Endodermal cell (in vitro differentiated cells): ENCODE measurements around the gene SPOPL. TPM values are rescaled to one million over a fixed set of nuclear protein-coding genes. Genes with fewer than 3 reads are reported as not detected.

Source experiments
- DNase-seq: peaks from one replicate; pipeline ENCODE4 v3.0.0-alpha.2; 2017
- H3K27ac ChIP-seq: 2 replicates; pipeline ENCODE4 v1.5.1; 2013; ENCODE audit warnings: mild to moderate bottlenecking, low read depth, low read length, moderate library complexity
- H3K27me3 ChIP-seq: 2 replicates; pipeline ENCODE4 v1.6.1; 2013; ENCODE audit warnings: mild to moderate bottlenecking, low read length, moderate library complexity; ENCODE audit not compliant: insufficient read depth, control insufficient read depth, poor library complexity, severe bottlenecking
- H3K36me3 ChIP-seq: 2 replicates; pipeline ENCODE4 v1.7.0; 2013; ENCODE audit warnings: mild to moderate bottlenecking, low read length, moderate library complexity; ENCODE audit not compliant: control insufficient read depth, insufficient read depth
- H3K4me1 ChIP-seq: one replicate; pipeline ENCODE4 v1.7.0; 2013; ENCODE audit warnings: low read length; ENCODE audit not compliant: control insufficient read depth, insufficient read depth
- H3K4me3 ChIP-seq: 2 replicates; pipeline ENCODE4 v1.5.1; 2013; ENCODE audit warnings: mild to moderate bottlenecking, low read length, moderate library complexity
- H3K9ac ChIP-seq: 2 replicates; pipeline ENCODE4 v1.6.1; 2013; ENCODE audit warnings: mild to moderate bottlenecking, low read length, moderate library complexity; ENCODE audit not compliant: poor library complexity, severe bottlenecking; ENCODE audit errors: extremely low read depth
- H3K9me3 ChIP-seq: 2 replicates; pipeline ENCODE4 v1.6.1; 2013; ENCODE audit warnings: mild to moderate bottlenecking, low read length, moderate library complexity; ENCODE audit not compliant: control insufficient read depth
- H3K27ac Mint-ChIP-seq: 2 replicates; pipeline ENCODE4 v1.8.0; 2020; ENCODE audit warnings: mixed read lengths
- H3K27me3 Mint-ChIP-seq: 2 replicates; pipeline ENCODE4 v1.8.0; 2021; ENCODE audit warnings: mild to moderate bottlenecking, mixed read lengths; ENCODE audit not compliant: insufficient read depth
- H3K36me3 Mint-ChIP-seq: 2 replicates; pipeline ENCODE4 v1.8.0; 2020; ENCODE audit warnings: low read depth, mixed read lengths
- H3K4me1 Mint-ChIP-seq: 2 replicates; pipeline ENCODE4 v1.8.0; 2020; ENCODE audit warnings: mixed read lengths
- H3K4me3 Mint-ChIP-seq: 2 replicates; pipeline ENCODE4 v1.8.0; 2020; ENCODE audit warnings: mild to moderate bottlenecking, moderate library complexity, mixed read lengths
- H3K9me3 Mint-ChIP-seq: 2 replicates; pipeline ENCODE4 v1.8.0; 2020; ENCODE audit warnings: mild to moderate bottlenecking, mixed read lengths
- WGBS, 2 experiments: methylation state at CpG; one replicate each; pipeline versions ENCODE4 v1.1.5 to v1.1.7; 2013; ENCODE audit warnings: missing lambda C conversion rate in 2 of 2, mixed read lengths in 1 of 2; ENCODE audit not compliant: insufficient coverage in 1 of 2, insufficient read length in 1 of 2; 5-methylcytosine and 5-hydroxymethylcytosine counted together
- total RNA-seq, 2 donors: library from RNA; stranded (reverse); fragmentation: NEBNext Ultra II Directional in 1 of 2; extraction: Animal tissue kit (Norgen Biotek cat#: 25700) in 1 of 2; gene quantifications; 2 replicates in 1 of 2; 3 replicates in 1 of 2; pipeline ENCODE4 v1.2.1, GENCODE V29; 2021
- TF ChIP-seq, protein P1 (sequence below): fragments of 200-600 bp; sonication (generic); conservative IDR thresholded peaks from 2 replicates; pipeline ENCODE4 v1.5.0; 2021; ENCODE audit warnings: antibody characterized with exemption, mild to moderate bottlenecking

SPOPL gene
- total RNA-seq, 2 donors from 2014 or later, result 17.4 to 26.9 TPM

DNA sequence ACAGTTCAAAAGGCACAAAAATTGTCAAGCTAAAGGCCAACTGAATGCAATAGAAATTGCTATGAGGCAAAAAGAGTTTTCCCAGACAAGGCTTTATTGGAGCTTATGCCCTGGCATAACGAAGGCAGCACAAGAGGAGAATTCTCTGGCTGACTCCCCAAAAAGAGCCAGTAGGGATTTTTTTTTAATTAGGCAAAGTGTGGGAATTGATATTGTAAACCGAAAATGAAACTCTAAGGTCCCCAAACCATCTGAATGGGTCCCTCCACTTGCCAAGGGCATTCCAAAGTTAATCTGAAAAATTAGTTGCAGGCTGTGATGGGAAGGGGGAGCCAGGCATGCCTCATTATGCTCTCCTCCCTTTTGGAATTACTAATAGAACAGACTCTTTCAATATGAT is 118.9 kb downstream of the SPOPL start:
- no peaks in the 10 kb centered on the region for H3K4me1 Mint-ChIP-seq

DNA sequence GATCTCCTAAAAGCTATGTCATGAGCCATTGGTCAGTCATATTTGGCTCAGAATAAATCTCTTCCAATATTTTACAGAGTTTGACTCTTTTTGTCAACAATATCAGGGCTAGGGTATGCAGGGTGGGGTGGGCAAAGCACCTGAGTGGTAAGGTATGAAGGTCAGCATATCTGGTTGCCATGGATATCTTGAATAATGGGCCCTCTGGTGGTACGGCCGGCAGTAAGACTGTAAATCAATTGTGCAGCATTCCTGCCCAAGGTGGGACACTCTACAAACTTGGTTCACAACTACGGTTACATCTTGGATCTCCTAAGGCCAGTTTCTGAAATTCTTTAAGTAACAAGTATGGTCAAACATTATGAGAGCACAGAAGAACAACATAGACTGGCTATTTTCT is 119.6 kb downstream of the SPOPL start:
- Mint-ChIP-seq H3K4me3 (no peak overlapping the region), H3K27me3 (no peaks in the 10 kb centered on the region), H3K9me3 (no peaks in the 10 kb centered on the region), H3K36me3 (no peaks in the 10 kb centered on the region), H3K27ac (no peak overlapping the region), H3K4me1 (no peaks in the 10 kb centered on the region)
- Histone ChIP-seq H3K36me3 (no peaks in the 10 kb centered on the region), H3K27me3 (no peaks in the 10 kb centered on the region), H3K27ac (no peak overlapping the region), H3K4me3 (no peak overlapping the region), H3K9me3 (no peaks in the 10 kb centered on the region), H3K4me1 (no peaks in the 10 kb centered on the region), H3K9ac (no peak overlapping the region)
- TF ChIP-seq, protein P1, sequence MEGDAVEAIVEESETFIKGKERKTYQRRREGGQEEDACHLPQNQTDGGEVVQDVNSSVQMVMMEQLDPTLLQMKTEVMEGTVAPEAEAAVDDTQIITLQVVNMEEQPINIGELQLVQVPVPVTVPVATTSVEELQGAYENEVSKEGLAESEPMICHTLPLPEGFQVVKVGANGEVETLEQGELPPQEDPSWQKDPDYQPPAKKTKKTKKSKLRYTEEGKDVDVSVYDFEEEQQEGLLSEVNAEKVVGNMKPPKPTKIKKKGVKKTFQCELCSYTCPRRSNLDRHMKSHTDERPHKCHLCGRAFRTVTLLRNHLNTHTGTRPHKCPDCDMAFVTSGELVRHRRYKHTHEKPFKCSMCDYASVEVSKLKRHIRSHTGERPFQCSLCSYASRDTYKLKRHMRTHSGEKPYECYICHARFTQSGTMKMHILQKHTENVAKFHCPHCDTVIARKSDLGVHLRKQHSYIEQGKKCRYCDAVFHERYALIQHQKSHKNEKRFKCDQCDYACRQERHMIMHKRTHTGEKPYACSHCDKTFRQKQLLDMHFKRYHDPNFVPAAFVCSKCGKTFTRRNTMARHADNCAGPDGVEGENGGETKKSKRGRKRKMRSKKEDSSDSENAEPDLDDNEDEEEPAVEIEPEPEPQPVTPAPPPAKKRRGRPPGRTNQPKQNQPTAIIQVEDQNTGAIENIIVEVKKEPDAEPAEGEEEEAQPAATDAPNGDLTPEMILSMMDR, result peak; percentile 36
- 87 to 90% methylated on average over 1 to 3 of the region's 3 CpGs for WGBS, 2 experiments
- DNase-seq, result no peak

More for the DNA sequence above, 118.9 kb downstream of the SPOPL start:
- H3K4me3 ChIP-seq, result no peak overlapping the region
- H3K36me3 ChIP-seq, result no peaks in the 10 kb centered on the region
- Mint-ChIP-seq H3K9me3 (no peaks in the 10 kb centered on the region), H3K27me3 (no peaks in the 10 kb centered on the region), H3K36me3 (no peaks in the 10 kb centered on the region), H3K4me3 (no peak overlapping the region), H3K27ac (no peak overlapping the region)
- no peak for DNase-seq
- no peak overlapping the region for H3K27ac ChIP-seq
- no peaks in the 10 kb centered on the region for H3K9me3 ChIP-seq
- no peak overlapping the region for H3K9ac ChIP-seq
- TF ChIP-seq, protein P1, result no peak
- whole genome bisulfite sequencing, 2 experiments, result 93 to 100% methylated on average over 2 of the region's 2 CpGs
- no peaks in the 10 kb centered on the region for H3K4me1 ChIP-seq
- no peaks in the 10 kb centered on the region for H3K27me3 ChIP-seq

DNA sequence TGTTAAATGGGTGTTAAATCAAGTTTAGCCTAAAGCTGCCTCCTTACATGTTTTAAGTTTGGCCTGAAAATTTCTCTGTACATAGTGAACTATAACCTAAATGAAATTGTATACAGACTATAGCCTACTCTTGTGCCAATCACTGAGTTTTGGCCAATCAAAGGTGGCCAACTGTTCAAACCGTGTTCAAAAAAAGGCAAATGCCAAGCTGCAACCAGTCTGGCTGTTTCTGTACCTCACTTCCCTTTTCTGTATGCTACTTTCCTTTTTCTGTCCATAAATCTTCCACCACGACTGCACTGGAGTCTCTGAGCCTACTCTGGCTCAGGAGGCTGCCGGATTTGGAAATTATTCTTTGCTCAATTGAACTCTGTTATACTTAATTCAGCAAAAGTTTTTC is 121.0 kb downstream of the SPOPL start:
- H3K4me3 Mint-ChIP-seq, result no peak overlapping the region
- Histone ChIP-seq H3K36me3 (no peaks in the 10 kb centered on the region), H3K4me1 (no peaks in the 10 kb centered on the region), H3K4me3 (no peak overlapping the region), H3K27ac (no peak overlapping the region), H3K9ac (no peak overlapping the region), H3K9me3 (no peaks in the 10 kb centered on the region), H3K27me3 (no peaks in the 10 kb centered on the region)
- TF ChIP-seq, protein P1, result no peak
- WGBS, 2 experiments, result 91 to 100% methylated on average over 3 of the region's 3 CpGs
- no peaks in the 10 kb centered on the region for H3K36me3 Mint-ChIP-seq
- no peak overlapping the region for H3K27ac Mint-ChIP-seq
- DNase-seq, result no peak
- no peaks in the 10 kb centered on the region for H3K9me3 Mint-ChIP-seq
- H3K4me1 Mint-ChIP-seq, result no peaks in the 10 kb centered on the region
- no peaks in the 10 kb centered on the region for H3K27me3 Mint-ChIP-seq
